GM12892 (cell line): ENCODE measurements around the gene NKD2.
A peak's percentile ranks its signal among the peaks of the same experiment; 100 is the strongest.

Source experiments
- DNase-seq: peaks from one replicate; pipeline ENCODE4 v3.0.0; 2011; ENCODE audit not compliant: insufficient read length
- FAIRE-seq: peaks from 2 replicates; lab custom pipeline; 2011; peaks lifted over from hg19 to GRCh38; lab: Jason Lieb, UNC
- POLR2A ChIP-seq: IDR thresholded peaks from 2 replicates; pipeline ENCODE4 v1.6.1; 2011; ENCODE audit warnings: low read depth, low read length, control low read depth
- POLR2AphosphoS5 ChIP-seq: IDR thresholded peaks from 2 replicates; pipeline ENCODE4 v1.6.1; 2011; ENCODE audit warnings: low read depth, low read length, control low read depth
- TAF1 ChIP-seq: IDR thresholded peaks from 2 replicates; pipeline ENCODE4 v1.6.1; 2011; ENCODE audit warnings: low read depth, mild to moderate bottlenecking, control low read depth, low read length, borderline replicate concordance

Gene NKD2

DNA sequence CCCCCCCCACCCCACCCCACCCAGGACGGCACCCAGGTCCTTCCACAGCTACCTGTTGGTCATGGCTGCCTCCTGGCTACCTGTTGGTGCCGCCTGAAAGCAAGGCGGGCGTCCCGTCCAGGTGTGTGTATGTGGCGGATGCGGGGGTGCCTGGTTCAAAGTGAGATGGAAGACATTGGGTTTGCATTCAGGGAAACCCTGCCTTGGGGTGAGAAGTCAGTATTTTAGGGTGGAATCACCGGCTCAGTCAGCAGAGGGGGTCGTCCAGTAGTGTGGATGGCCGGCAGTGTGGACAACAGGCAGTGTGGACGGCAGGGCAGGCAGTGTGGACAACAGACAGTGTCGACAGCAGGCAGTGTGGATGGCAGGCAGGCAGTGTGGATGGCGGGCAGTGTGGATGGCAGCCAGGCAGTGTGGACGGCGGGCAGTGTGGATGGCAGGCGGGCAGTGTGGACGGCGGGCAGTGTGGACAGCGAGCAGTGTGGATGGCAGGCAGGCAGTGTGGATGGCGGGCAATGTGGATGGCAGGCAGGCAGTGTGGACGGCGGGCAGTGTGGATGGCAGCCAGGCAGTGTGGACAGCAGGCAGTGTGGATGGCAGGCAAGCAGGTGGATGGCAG, 28.0 kb downstream of the NKD2 start:
- no peak for TF ChIP-seq POLR2A
- TF ChIP-seq TAF1 = no peak
- no peak for TF ChIP-seq POLR2AphosphoS5
- DNase-seq = peak; percentile 7
- FAIRE-seq = no peak

GRCh38 chr5:1037123-1037670, 28.6 kb downstream of the NKD2 start:
- DNase-seq = peak; percentile 4
- TF ChIP-seq POLR2A (no peak), TAF1 (no peak), POLR2AphosphoS5 (no peak)
- no peak for FAIRE-seq

DNA sequence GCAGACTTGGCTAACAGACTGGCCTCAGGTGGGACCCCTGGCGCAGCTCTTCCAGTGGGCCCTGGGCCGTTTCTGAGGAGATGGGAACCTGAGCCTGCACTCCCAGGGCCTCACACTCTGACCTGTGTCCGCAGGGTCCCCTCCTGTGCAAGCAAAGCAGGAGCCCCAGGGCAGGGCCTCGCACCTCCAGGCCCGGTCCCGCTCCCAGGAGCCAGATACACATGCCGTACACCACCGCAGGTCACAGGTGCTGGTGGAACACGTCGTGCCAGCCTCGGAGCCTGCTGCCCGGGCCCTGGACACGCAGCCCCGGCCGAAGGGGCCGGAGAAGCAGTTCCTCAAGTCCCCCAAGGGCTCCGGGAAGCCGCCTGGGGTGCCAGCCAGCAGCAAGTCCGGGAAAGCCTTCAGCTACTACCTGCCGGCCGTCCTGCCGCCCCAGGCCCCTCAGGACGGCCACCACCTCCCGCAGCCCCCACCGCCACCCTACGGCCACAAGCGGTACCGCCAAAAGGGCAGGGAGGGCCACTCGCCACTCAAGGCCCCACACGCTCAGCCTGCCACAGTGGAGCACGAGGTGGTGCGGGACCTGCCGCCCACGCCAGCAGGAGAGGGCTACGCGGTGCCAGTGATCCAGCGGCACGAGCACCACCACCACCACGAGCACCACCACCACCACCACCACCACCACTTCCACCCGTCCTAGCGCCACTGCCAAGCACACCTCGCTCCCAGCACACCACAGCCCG, 29.2 kb downstream of the NKD2 start:
- no peak for DNase-seq
- no peak for FAIRE-seq
- no peak for TF ChIP-seq TAF1
- no peak for TF ChIP-seq POLR2A
- no peak for TF ChIP-seq POLR2AphosphoS5

DNA sequence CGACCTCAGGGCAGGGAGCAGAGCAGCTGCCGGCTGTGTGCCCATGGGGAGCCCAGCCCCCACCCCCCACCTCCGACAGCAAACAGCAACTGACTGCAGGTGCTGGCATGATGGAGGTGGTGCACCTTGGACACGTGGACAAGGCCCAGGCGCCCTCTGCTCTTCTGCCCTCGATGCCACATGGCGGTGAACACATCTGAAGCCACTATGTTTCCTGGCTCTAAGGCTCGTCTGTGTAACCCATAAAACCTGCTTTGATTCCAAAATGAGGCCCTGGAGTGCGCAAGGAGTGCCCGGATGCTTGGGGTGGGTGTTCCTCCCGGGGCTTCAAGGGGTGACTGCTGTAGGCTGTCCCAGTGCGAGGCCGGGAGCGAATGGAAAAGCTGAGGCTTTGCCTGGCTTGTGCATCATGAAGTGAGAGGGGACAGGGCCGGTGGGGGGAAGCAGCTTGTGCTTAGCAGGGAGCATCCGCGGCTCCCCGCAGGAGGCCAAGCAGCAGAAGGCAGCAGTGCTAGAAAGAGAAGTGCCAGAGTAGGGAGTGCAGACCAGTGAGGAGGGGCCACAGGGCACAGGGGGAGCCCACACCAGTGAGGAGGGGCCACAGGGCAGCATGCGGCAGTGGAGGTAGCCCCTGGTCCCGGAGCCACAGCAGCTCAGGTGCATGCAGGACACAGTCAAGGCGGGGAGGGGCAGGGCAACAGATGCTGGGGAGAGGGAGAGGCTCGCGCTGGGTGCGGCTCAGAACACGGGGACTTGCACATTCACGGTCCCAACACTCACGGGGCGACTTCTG, 30.0 kb downstream of the NKD2 start:
- DNase-seq = no peak
- FAIRE-seq = no peak
- TF ChIP-seq TAF1 (no peak), POLR2A (no peak), POLR2AphosphoS5 (no peak)

GRCh38 chr5:1039210-1039548, 30.6 kb downstream of the NKD2 start:
- TF ChIP-seq POLR2A (no peak), POLR2AphosphoS5 (no peak), TAF1 (no peak)
- FAIRE-seq = no peak
- DNase-seq = no peak

DNA sequence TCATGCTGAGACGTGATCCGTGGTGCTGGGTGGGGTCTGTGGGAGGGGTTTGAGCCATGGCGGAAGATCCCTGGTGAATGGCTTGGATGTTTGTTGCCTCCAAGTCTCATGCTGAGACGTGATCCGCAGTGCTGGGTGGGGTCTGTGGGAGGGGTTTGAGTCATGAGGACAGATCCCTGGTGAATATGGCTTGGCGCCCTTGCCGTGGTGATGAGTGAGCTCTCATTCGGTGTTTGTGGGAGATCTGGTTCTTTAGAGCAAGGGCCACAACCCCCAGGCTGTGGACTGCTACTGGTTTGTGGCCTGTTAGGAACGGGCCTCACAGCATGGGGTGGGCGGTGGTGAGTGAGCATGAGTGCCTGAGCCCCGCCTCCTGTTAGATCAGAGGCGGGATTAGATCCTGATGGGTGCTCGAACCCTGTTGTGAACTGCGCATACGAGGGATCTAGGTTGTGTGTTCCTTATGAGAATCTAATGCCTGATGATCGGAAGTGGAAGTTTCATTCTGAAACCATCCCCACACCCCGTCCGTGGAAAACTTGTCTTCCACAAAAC, 31.2 kb downstream of the NKD2 start:
- TF ChIP-seq POLR2AphosphoS5 (no peak), TAF1 (no peak), POLR2A (no peak)
- FAIRE-seq = no peak
- no peak for DNase-seq

- no peak for TF ChIP-seq POLR2AphosphoS5
- TF ChIP-seq TAF1 = no peak
- TF ChIP-seq POLR2A = no peak
- FAIRE-seq = no peak
- no peak for DNase-seq
Measured at GRCh38 chr5:1040571-1040970, 32.0 kb downstream of the NKD2 start.

DNA sequence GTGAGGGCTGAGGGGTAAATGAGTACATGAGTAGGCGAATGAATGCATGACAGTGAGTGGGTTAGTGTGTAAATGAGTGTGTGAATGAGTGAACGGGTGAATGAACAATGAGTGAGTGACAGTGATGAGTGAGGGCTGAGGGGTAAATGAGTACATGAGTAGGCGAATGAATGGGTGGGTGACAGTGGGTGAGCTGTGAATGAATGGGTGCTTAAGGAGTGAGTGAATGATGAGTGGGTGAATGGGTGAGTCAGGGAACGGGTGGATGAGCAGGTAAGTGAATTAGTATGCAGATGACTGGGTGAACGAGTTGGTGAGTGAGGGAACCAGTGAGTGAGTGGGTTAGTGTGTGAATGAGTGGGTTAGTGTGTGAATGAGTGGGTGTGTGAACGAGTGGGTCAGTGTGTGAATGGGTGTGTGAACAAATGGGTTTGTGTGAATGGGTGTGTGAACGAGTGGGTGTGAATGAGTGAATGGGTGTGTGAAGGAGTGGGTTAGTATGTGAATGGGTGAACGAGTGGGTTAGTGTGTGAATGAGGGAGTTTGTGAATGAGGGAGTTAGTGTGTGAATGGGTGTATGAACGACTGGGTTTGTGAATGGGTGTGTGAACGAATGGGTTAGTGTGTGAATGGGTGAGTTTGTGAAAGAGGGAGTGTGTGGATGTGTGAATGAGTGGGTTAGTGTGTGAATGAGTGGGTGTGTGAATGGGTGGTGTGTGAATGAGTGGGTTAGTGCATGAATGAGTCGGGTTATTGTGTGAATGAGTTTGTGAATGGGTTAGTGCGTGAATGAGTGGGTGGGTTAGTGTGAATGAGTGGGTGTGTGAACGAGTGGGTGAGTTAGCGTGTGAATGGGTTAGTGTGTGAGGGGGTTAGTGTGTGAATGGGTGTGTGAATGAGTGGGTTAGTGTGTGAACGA, 32.9 kb downstream of the NKD2 start:
- FAIRE-seq (no peak), DNase-seq (no peak)
- no peak for TF ChIP-seq POLR2A
- no peak for TF ChIP-seq TAF1
- TF ChIP-seq POLR2AphosphoS5 = no peak

DNA sequence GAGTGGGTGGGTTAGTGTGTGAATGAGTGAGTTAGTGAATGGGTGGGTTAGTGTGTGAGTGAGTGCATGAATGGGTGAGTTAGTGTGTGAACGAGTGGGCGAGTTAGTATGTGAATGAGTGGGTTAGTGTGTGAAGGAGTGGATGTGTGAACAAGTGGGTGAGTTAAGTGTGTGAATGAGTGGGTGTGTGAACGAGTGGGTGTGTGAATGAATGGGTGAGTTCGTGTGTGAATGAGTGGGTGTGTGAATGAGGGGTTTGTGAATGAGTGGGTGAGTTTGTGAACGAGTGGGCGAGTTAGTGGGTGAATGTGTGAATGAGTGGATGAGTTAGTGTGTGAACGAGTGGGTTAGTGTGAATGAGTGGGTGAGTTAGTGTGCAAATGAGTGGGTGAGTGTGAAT, 34.0 kb downstream of the NKD2 start:
- FAIRE-seq (no peak), DNase-seq (no peak)
- TF ChIP-seq POLR2A = no peak
- no peak for TF ChIP-seq POLR2AphosphoS5

DNA sequence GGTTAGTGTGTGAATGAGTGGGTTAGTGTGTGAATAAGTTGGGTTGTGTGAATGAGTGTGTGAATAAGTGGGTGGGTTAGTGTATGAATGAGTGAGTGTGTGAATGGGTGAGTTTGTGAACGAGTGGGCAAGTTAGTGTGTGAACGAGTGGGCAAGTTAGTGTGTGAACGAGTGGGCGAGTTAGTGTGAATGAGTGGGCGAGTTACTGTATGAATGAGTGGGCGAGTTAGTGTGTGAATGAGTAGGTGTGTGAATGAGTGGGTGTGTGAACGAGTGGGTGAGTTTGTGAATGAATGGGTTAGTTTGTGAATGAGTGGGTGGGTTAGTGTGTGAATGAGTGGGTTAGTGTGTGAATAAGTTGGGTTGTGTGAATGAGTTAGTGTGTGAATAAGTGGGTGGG, 34.7 kb downstream of the NKD2 start:
- FAIRE-seq = no peak
- TF ChIP-seq TAF1 (no peak), POLR2AphosphoS5 (no peak), POLR2A (no peak)

More for the DNA sequence above, 34.7 kb downstream of the NKD2 start:
- no peak for DNase-seq
